CD14-positive monocyte (primary cell): ENCODE results near the gene TXLNA. TPM values are rescaled to one million over a fixed set of nuclear protein-coding genes. Genes with fewer than 3 reads are reported as not detected.
"Not testable (repeated sequence)": the region's sequence is repeated elsewhere in the genome, so short reads cannot be mapped to it uniquely, and the experiment has no call there.

Experiments used
- DNase-seq, 3 donors: peaks; one replicate each; pipeline ENCODE4 v3.0.0-alpha.2; 2011 to 2022
- H2AFZ ChIP-seq: 2 replicates; pipeline ENCODE4 v1.6.0; 2012; ENCODE audit warnings: mild to moderate bottlenecking, low read depth, low read length, inconsistent platforms; ENCODE audit not compliant: insufficient read depth, poor library complexity, severe bottlenecking
- H3K27ac ChIP-seq, 2 donors: 1 replicate in 1 of 2; 2 replicates in 1 of 2; pipeline ENCODE4 v1.5.1; 2012 to 2013; ENCODE audit warnings: low read length in 2 of 2, control low read depth in 1 of 2, inconsistent platforms in 1 of 2, low read depth in 1 of 2, mild to moderate bottlenecking in 1 of 2
- H3K27me3 ChIP-seq, 2 donors: one replicate each; pipeline versions ENCODE4 v1.6.0 to v1.6.1; 2011 to 2013; ENCODE audit warnings: low read length in 2 of 2; ENCODE audit not compliant: control insufficient read depth in 2 of 2, insufficient read depth in 2 of 2
- H3K36me3 ChIP-seq, 2 donors: replicated peaks in 1 of 2; 1 replicate in 1 of 2; 2 replicates in 1 of 2; pipeline versions ENCODE4 v1.5.1 to v1.6.1; 2012 to 2013; ENCODE audit warnings: low read length in 2 of 2, control low read depth in 1 of 2, inconsistent platforms in 1 of 2, mild to moderate bottlenecking in 1 of 2; ENCODE audit not compliant: insufficient read depth in 2 of 2, control insufficient read depth in 1 of 2
- H3K4me1 ChIP-seq, 2 donors: 1 replicate in 1 of 2; 2 replicates in 1 of 2; pipeline versions ENCODE4 v1.5.1 to v1.6.1; 2012 to 2013; ENCODE audit warnings: low read length in 2 of 2, control low read depth in 1 of 2, inconsistent platforms in 1 of 2, mild to moderate bottlenecking in 1 of 2, moderate library complexity in 1 of 2; ENCODE audit not compliant: insufficient read depth in 2 of 2, control insufficient read depth in 1 of 2
- H3K4me2 ChIP-seq: replicated peaks from 2 replicates; pipeline ENCODE3; 2012; ENCODE audit warnings: low read length, moderate library complexity, mild to moderate bottlenecking; ENCODE audit not compliant: poor library complexity, severe bottlenecking; ENCODE audit errors: extremely low read depth
- H3K4me3 ChIP-seq, 3 experiments: fragments of 200-600 bp in 1 of 3; sonication (generic) in 1 of 3; replicated peaks in 1 of 3; 1 replicate in 2 of 3; 2 replicates in 1 of 3; pipeline ENCODE4 v1.5.1; 2011 to 2013; ENCODE audit warnings: low read length in 3 of 3, mild to moderate bottlenecking in 3 of 3, control low read depth in 2 of 3, low read depth in 2 of 3, inconsistent platforms in 1 of 3, moderate library complexity in 1 of 3
- H3K79me2 ChIP-seq: 2 replicates; pipeline ENCODE4 v1.6.0; 2012; ENCODE audit warnings: mild to moderate bottlenecking, control low read depth, inconsistent platforms, low read length, moderate library complexity; ENCODE audit not compliant: insufficient read depth
- H3K9ac ChIP-seq: 2 replicates; pipeline ENCODE4 v1.6.0; 2017; ENCODE audit warnings: low read length, mild to moderate bottlenecking; ENCODE audit not compliant: insufficient read depth, poor library complexity, severe bottlenecking
- H3K9me3 ChIP-seq, 2 donors: replicated peaks in 1 of 2; 1 replicate in 1 of 2; 2 replicates in 1 of 2; pipeline versions ENCODE4 v1.5.1 to v1.6.1; 2012 to 2013; ENCODE audit warnings: low read length in 2 of 2, control low read depth in 1 of 2; ENCODE audit not compliant: control insufficient read depth in 1 of 2, insufficient read depth in 1 of 2
- H4K20me1 ChIP-seq: 2 replicates; pipeline ENCODE4 v1.6.0; 2012; ENCODE audit warnings: mild to moderate bottlenecking, low read length, control low read depth, moderate library complexity; ENCODE audit not compliant: insufficient read depth
- H3K27ac Mint-ChIP-seq, 7 donors: one replicate each; pipeline ENCODE4 v1.8.0; 2020; ENCODE audit warnings: mild to moderate bottlenecking in 7 of 7, mixed read lengths in 7 of 7, moderate library complexity in 6 of 7, inconsistent platforms in 2 of 7
- H3K27me3 Mint-ChIP-seq, 3 donors: one replicate each; pipeline ENCODE4 v1.8.0; 2021 to 2022; ENCODE audit warnings: low read depth in 3 of 3, mild to moderate bottlenecking in 3 of 3, mixed read lengths in 3 of 3, moderate library complexity in 3 of 3, inconsistent platforms in 1 of 3
- H3K36me3 Mint-ChIP-seq, 2 donors: one replicate each; pipeline ENCODE4 v1.8.0; 2020; ENCODE audit warnings: mixed read lengths in 2 of 2, inconsistent platforms in 1 of 2, mild to moderate bottlenecking in 1 of 2
- H3K4me1 Mint-ChIP-seq: one replicate; pipeline ENCODE4 v1.8.0; 2020; ENCODE audit warnings: mild to moderate bottlenecking, mixed read lengths
- H3K4me3 Mint-ChIP-seq, 2 donors: one replicate each; pipeline ENCODE4 v1.8.0; 2020; ENCODE audit warnings: mild to moderate bottlenecking in 2 of 2, mixed read lengths in 2 of 2, moderate library complexity in 1 of 2
- H3K9me3 Mint-ChIP-seq, 7 donors: one replicate each; pipeline ENCODE4 v1.8.0; 2020 to 2022; ENCODE audit warnings: mixed read lengths in 7 of 7, mild to moderate bottlenecking in 6 of 7, moderate library complexity in 6 of 7, inconsistent platforms in 2 of 7
- WGBS: methylation state at CpG from one replicate; pipeline ENCODE4 v1.1.5; 2013; ENCODE audit warnings: missing lambda C conversion rate; ENCODE audit not compliant: insufficient coverage; 5-methylcytosine and 5-hydroxymethylcytosine counted together
- intact Hi-C, 2 donors: fragments of 100-400 bp; cut with micrococcal nuclease; formaldehyde crosslinking; loops; one replicate each; pipeline versions ENCODE4 v1.15.0 to v1.15.1; 2023
- polyA plus RNA-seq, 3 donors: library from polyadenylated mRNA; depleted of rRNA in 1 of 3; unstranded in 2 of 3; stranded (reverse) in 1 of 3; fragments of 300-500 nt in 2 of 3; fragments of >200 nt in 1 of 3; fragmentation: Illumina TruSeq in 2 of 3; gene quantifications; 1 replicate in 2 of 3; 2 replicates in 1 of 3; pipeline ENCODE4 v1.2.3, GENCODE V29; 2012 to 2021
- TF ChIP-seq, protein P1 (sequence below): fragments of 200-600 bp; IDR thresholded peaks from one replicate; pipeline ENCODE4 v1.8.0; 2022; ENCODE audit warnings: antibody characterized with exemption, mild to moderate bottlenecking

Gene TXLNA
- polyA plus RNA-seq, 3 donors = 12.3 to 15.3 (median 14.4) TPM

GRCh38 chr1:32159189-32159588 is 20.3 kb upstream of the TXLNA start:
- no peak overlapping the region for H3K27ac ChIP-seq
- TF ChIP-seq, protein P1, sequence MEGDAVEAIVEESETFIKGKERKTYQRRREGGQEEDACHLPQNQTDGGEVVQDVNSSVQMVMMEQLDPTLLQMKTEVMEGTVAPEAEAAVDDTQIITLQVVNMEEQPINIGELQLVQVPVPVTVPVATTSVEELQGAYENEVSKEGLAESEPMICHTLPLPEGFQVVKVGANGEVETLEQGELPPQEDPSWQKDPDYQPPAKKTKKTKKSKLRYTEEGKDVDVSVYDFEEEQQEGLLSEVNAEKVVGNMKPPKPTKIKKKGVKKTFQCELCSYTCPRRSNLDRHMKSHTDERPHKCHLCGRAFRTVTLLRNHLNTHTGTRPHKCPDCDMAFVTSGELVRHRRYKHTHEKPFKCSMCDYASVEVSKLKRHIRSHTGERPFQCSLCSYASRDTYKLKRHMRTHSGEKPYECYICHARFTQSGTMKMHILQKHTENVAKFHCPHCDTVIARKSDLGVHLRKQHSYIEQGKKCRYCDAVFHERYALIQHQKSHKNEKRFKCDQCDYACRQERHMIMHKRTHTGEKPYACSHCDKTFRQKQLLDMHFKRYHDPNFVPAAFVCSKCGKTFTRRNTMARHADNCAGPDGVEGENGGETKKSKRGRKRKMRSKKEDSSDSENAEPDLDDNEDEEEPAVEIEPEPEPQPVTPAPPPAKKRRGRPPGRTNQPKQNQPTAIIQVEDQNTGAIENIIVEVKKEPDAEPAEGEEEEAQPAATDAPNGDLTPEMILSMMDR = no peak
- WGBS = 67% methylated on average over 1 of the region's 3 CpGs
- H3K4me3 Mint-ChIP-seq = no peak overlapping the region
- H2AFZ ChIP-seq = no peak overlapping the region
- H3K79me2 ChIP-seq = peaks cover under 1% of the 10 kb centered on the region
- no peak for DNase-seq
- no peaks in the 10 kb centered on the region for H3K4me1 Mint-ChIP-seq
- intact Hi-C loops = no loop called here
- peaks cover 84 to 98% of the 10 kb centered on the region in 2 donors for H3K36me3 ChIP-seq
- H4K20me1 ChIP-seq = peaks cover 13% of the 10 kb centered on the region
- H3K9ac ChIP-seq = no peak overlapping the region
- H3K27me3 Mint-ChIP-seq = no peaks in the 10 kb centered on the region
- no peak overlapping the region for H3K4me2 ChIP-seq
- peak overlapping the region in 1 of 7 donors; percentile 42 for H3K27ac Mint-ChIP-seq
- peaks cover 88 to 98% of the 10 kb centered on the region in 2 donors for H3K36me3 Mint-ChIP-seq
- no peak overlapping the region for H3K4me3 ChIP-seq
- H3K9me3 Mint-ChIP-seq = no peaks in the 10 kb centered on the region
- no peaks in the 10 kb centered on the region for H3K27me3 ChIP-seq
- no peaks in the 10 kb centered on the region for H3K9me3 ChIP-seq
- H3K4me1 ChIP-seq = no peaks in the 10 kb centered on the region

DNA sequence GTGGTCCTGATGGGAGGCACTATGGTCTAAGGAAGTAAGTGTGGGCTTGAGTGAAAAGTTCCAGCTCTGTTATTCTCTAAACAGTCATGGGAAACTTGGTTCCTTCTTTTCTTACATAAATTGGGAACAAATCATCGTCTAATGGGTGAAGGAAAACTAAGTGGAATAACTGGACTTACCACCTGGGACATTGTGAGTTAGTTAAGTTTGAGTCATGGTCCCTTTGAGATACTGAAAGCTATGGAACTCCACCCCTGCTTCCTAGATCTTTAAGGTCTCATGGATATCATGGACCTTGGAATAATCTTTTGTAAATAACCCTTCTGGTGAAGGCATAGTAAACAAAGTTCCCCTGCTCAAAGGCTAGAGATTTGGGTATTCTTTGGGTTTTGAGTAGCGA is 16.1 kb upstream of the TXLNA start:
- H4K20me1 ChIP-seq = no peaks in the 10 kb centered on the region
- peaks cover 83 to 95% of the 10 kb centered on the region in 2 donors for H3K36me3 ChIP-seq
- no peak overlapping the region for H3K4me3 ChIP-seq
- intact Hi-C loops = no loop called here
- no CpG with 5 or more reads among the region's 2 CpGs for WGBS
- TF ChIP-seq, protein P1 = no peak
- no peaks in the 10 kb centered on the region for H3K79me2 ChIP-seq
- H3K27me3 ChIP-seq = no peaks in the 10 kb centered on the region
- no peaks in the 10 kb centered on the region for H3K9me3 ChIP-seq
- DNase-seq = no peak
- no peak overlapping the region for H3K9ac ChIP-seq
- H3K27ac ChIP-seq = no peak overlapping the region
- Mint-ChIP-seq H3K4me1 (no peaks in the 10 kb centered on the region), H3K9me3 (no peaks in the 10 kb centered on the region), H3K4me3 (no peak overlapping the region), H3K36me3 (peaks cover 77 to 99% of the 10 kb centered on the region in 2 donors), H3K27ac (no peak overlapping the region), H3K27me3 (no peaks in the 10 kb centered on the region)
- H2AFZ ChIP-seq = no peak overlapping the region
- no peaks in the 10 kb centered on the region for H3K4me1 ChIP-seq
- H3K4me2 ChIP-seq = no peak overlapping the region

DNA sequence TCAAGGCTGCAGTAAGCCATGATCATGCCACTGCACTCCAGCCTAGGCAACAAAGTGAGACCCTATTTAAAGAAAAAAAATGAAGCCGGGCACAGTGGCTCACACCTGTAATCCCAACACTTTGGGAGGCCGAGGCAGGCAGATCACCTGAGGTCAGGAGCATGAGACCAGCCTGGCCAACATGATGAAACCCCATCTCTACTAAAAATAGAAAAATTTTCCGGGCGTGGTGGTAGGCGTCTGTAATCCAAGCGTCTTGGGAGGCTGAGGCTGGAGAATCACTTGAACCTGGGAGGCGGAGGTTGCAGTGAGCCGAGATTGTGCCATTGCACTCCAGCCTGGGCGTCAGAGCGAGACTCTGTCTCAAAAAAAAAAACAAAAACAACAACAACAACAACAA is 13.8 kb upstream of the TXLNA start:
- H3K79me2 ChIP-seq, H3K4me1 ChIP-seq, DNase-seq, H3K4me1 Mint-ChIP-seq, H3K9me3 Mint-ChIP-seq, H3K4me3 ChIP-seq, H2AFZ ChIP-seq, intact Hi-C loops, H3K9ac ChIP-seq, H3K27ac Mint-ChIP-seq, H4K20me1 ChIP-seq, H3K9me3 ChIP-seq, H3K4me3 Mint-ChIP-seq, H3K27me3 Mint-ChIP-seq, H3K27me3 ChIP-seq, H3K4me2 ChIP-seq, H3K27ac ChIP-seq: not testable (repeated sequence)
- H3K36me3 Mint-ChIP-seq = peaks cover 72 to 98% of the 10 kb centered on the region in 2 donors
- WGBS = 98% methylated on average over 6 of the region's 10 CpGs
- H3K36me3 ChIP-seq = peaks cover 83 to 92% of the 10 kb centered on the region in 2 donors
